GM06990 (cell line): ENCODE measurements around the gene PCCA.

ENCODE experiments used
- DNase-seq: peaks from one replicate; pipeline ENCODE4 v3.0.0-alpha.2; 2011; ENCODE audit not compliant: insufficient read length; ENCODE audit errors: extremely low read depth
- H3K27me3 ChIP-seq: replicated peaks from 2 replicates; pipeline ENCODE4 v1.6.0; 2011; ENCODE audit warnings: low read length; ENCODE audit not compliant: control insufficient read depth, insufficient read depth
- H3K36me3 ChIP-seq: 2 replicates; pipeline ENCODE4 v1.5.1; 2011; ENCODE audit warnings: low read length; ENCODE audit not compliant: control insufficient read depth, insufficient read depth
- H3K4me3 ChIP-seq: replicated peaks from 2 replicates; pipeline ENCODE4 v1.5.1; 2011; ENCODE audit warnings: low read depth, mild to moderate bottlenecking, control low read depth, low read length
- TF ChIP-seq, protein P1 (sequence below): IDR thresholded peaks from 2 replicates; pipeline ENCODE4 v1.5.1; 2011; ENCODE audit warnings: low read length, control low read depth, mild to moderate bottlenecking, inconsistent platforms; ENCODE audit not compliant: insufficient read depth, poor library complexity, severe bottlenecking

The PCCA gene

DNA sequence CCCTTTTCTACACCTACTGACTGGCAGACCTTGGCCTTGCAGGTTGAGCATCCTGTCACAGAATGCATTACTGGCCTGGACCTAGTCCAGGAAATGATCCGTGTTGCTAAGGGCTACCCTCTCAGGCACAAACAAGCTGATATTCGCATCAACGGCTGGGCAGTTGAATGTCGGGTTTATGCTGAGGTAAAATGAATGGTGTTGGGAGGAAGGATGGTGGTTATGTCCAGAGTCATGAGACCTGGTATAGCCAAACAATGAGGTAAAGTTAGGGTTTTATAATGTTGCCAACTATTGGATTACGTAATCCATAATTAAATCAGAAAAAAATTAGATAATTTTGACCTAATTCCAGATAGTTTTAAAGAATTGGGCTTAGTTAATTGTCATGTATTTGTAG is 212.5 kb downstream of the PCCA start:
- no peaks in the 10 kb centered on the region for H3K27me3 ChIP-seq
- H3K4me3 ChIP-seq = no peak overlapping the region
- no peaks in the 10 kb centered on the region for H3K36me3 ChIP-seq
- TF ChIP-seq, protein P1, sequence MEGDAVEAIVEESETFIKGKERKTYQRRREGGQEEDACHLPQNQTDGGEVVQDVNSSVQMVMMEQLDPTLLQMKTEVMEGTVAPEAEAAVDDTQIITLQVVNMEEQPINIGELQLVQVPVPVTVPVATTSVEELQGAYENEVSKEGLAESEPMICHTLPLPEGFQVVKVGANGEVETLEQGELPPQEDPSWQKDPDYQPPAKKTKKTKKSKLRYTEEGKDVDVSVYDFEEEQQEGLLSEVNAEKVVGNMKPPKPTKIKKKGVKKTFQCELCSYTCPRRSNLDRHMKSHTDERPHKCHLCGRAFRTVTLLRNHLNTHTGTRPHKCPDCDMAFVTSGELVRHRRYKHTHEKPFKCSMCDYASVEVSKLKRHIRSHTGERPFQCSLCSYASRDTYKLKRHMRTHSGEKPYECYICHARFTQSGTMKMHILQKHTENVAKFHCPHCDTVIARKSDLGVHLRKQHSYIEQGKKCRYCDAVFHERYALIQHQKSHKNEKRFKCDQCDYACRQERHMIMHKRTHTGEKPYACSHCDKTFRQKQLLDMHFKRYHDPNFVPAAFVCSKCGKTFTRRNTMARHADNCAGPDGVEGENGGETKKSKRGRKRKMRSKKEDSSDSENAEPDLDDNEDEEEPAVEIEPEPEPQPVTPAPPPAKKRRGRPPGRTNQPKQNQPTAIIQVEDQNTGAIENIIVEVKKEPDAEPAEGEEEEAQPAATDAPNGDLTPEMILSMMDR = no peak
- no peak for DNase-seq

- no peak for DNase-seq
- H3K4me3 ChIP-seq = no peak overlapping the region
- TF ChIP-seq, protein P1 = no peak
- H3K27me3 ChIP-seq = no peaks in the 10 kb centered on the region
- H3K36me3 ChIP-seq = no peaks in the 10 kb centered on the region
These were observed 213.5 kb downstream of the PCCA start for GRCh38 chr13:100302391-100302790.

GRCh38 chr13:100304229-100304628 is 215.3 kb downstream of the PCCA start:
- no peak overlapping the region for H3K4me3 ChIP-seq
- H3K36me3 ChIP-seq = no peaks in the 10 kb centered on the region
- H3K27me3 ChIP-seq = no peaks in the 10 kb centered on the region
- TF ChIP-seq, protein P1 = no peak
- DNase-seq = no peak

DNA sequence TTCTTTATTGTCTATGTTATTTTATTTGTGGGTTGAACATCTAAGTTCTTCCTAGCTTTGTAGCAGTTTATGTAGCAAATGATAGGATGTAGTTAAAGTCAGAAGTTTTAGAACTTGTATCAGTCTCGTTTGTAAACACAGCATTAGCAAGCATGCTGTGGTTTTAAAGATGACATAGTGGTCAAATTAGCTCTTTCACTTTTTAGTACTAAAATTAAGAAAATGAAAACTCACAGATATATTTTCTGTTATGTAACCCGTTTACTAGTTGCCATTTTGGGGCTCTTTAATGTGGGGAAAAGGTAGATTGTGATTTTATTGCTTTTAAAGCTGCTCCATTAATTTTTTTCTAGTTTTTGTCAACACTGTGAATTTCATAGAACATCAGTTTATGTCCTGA is 216.5 kb downstream of the PCCA start:
- H3K4me3 ChIP-seq = no peak overlapping the region
- no peaks in the 10 kb centered on the region for H3K27me3 ChIP-seq
- no peaks in the 10 kb centered on the region for H3K36me3 ChIP-seq
- no peak for DNase-seq
- TF ChIP-seq, protein P1 = no peak

GRCh38 chr13:100306030-100306429 is 217.1 kb downstream of the PCCA start:
- no peaks in the 10 kb centered on the region for H3K36me3 ChIP-seq
- DNase-seq = no peak
- H3K4me3 ChIP-seq = no peak overlapping the region
- TF ChIP-seq, protein P1 = no peak
- H3K27me3 ChIP-seq = no peaks in the 10 kb centered on the region

GRCh38 chr13:100306434-100306999 is 217.6 kb downstream of the PCCA start:
- DNase-seq = no peak
- Histone ChIP-seq H3K36me3 (no peaks in the 10 kb centered on the region), H3K4me3 (no peak overlapping the region), H3K27me3 (no peaks in the 10 kb centered on the region)
- TF ChIP-seq, protein P1 = no peak
